OCI-LY7 (cell line): ENCODE results near the gene TNNT1. TPM values are rescaled to one million over a fixed set of nuclear protein-coding genes. Genes with fewer than 3 reads are reported as not detected.

Experiments
- BruUV-seq: library from RNA; stranded (reverse); fragments of 400-500 nt; replicated peaks from 2 replicates; lab custom pipeline; 2021; lab: Mats Ljungman, UMichigan
- CTCF ChIA-PET: fragments of 300-600 bp; sonication (Branson Sonifier 250); formaldehyde crosslinking; loops from one replicate; lab custom pipeline; 2022; ENCODE audit warnings: antibody characterized with exemption; ENCODE audit not compliant: unreplicated experiment; lab: Charles Lee
- POLR2A ChIA-PET: fragments of 300-600 bp; sonication (Branson Sonifier 250); formaldehyde crosslinking; loops from one replicate; lab custom pipeline; 2022; ENCODE audit warnings: antibody characterized with exemption; lab: Charles Lee
- DNase-seq: peaks from one replicate; pipeline ENCODE4 v3.0.0-alpha.2; 2015; ENCODE audit warnings: low spot score
- H2AFZ ChIP-seq: fragments of 200-600 bp; sonication (generic), shearing (Covaris generic); 2 replicates; pipeline ENCODE4 v1.6.1; 2014; ENCODE audit warnings: mild to moderate bottlenecking, antibody characterized with exemption, low read length, moderate library complexity
- H3K27ac ChIP-seq: fragments of 200-600 bp; sonication (generic); 2 replicates; pipeline ENCODE4 v1.5.1; 2014; ENCODE audit warnings: mixed run types, low read depth, mild to moderate bottlenecking, moderate library complexity, low read length, inconsistent platforms; ENCODE audit not compliant: poor library complexity, severe bottlenecking
- H3K36me3 ChIP-seq: fragments of 200-600 bp; sonication (generic); 2 replicates; pipeline ENCODE4 v1.6.1; 2014; ENCODE audit warnings: mild to moderate bottlenecking, antibody characterized with exemption, low read length, moderate library complexity, mixed read lengths; ENCODE audit not compliant: insufficient read depth
- H3K4me1 ChIP-seq: fragments of 200-600 bp; sonication (generic); 2 replicates; pipeline ENCODE4 v1.5.1; 2014; ENCODE audit warnings: mild to moderate bottlenecking, low read length; ENCODE audit not compliant: insufficient read depth, poor library complexity, severe bottlenecking
- H3K4me2 ChIP-seq: fragments of 200-600 bp; sonication (generic); 2 replicates; pipeline ENCODE4 v1.6.1; 2014; ENCODE audit warnings: mild to moderate bottlenecking, low read length
- H3K4me3 ChIP-seq: fragments of 200-600 bp; sonication (generic); 2 replicates; pipeline ENCODE4 v1.5.1; 2014; ENCODE audit warnings: mild to moderate bottlenecking, low read depth, low read length; ENCODE audit not compliant: poor library complexity, severe bottlenecking
- H3K79me2 ChIP-seq: fragments of 200-600 bp; sonication (generic); 2 replicates; pipeline ENCODE4 v1.6.1; 2016; ENCODE audit warnings: low read depth, mild to moderate bottlenecking, low read length, moderate library complexity, mixed read lengths; ENCODE audit not compliant: insufficient read depth
- H3K9me2 ChIP-seq: fragments of 200-600 bp; sonication (generic); 2 replicates; pipeline ENCODE4 v1.6.1; 2016; ENCODE audit warnings: mild to moderate bottlenecking, low read length, mixed read lengths; ENCODE audit not compliant: insufficient read depth
- H3K9me3 ChIP-seq: fragments of 200-600 bp; sonication (generic); 2 replicates; pipeline ENCODE4 v1.6.1; 2014; ENCODE audit warnings: mild to moderate bottlenecking, mixed run types, low read length, mixed read lengths
- H4K20me1 ChIP-seq: fragments of 200-600 bp; sonication (generic); 2 replicates; pipeline ENCODE4 v1.6.1; 2014; ENCODE audit warnings: mild to moderate bottlenecking, antibody characterized with exemption, low read length, moderate library complexity, mixed read lengths; ENCODE audit not compliant: insufficient read depth
- CTCF ChIP-seq: fragments of 200-600 bp; sonication (generic); conservative IDR thresholded peaks from 2 replicates; pipeline ENCODE4 v1.5.1; 2014; ENCODE audit warnings: mild to moderate bottlenecking, antibody characterized with exemption, low read length, moderate library complexity, mixed read lengths
- EZH2phosphoT487 ChIP-seq: fragments of 200-600 bp; sonication (generic); IDR thresholded peaks from 2 replicates; pipeline ENCODE4 v1.6.1; 2018; ENCODE audit warnings: low read depth, borderline replicate concordance, mild to moderate bottlenecking, mixed run types, antibody characterized with exemption, low read length, moderate library complexity, mixed read lengths
- intact Hi-C: fragments of 100-400 bp; cut with micrococcal nuclease; formaldehyde crosslinking; loops from one replicate; pipeline ENCODE4 v1.10.0; 2022; ENCODE audit not compliant: unreplicated experiment
- total RNA-seq, 2 experiments: library from RNA; depleted of rRNA in 1 of 2; stranded (reverse); fragments of >200 nt in 1 of 2; shearing (Covaris generic) in 1 of 2; gene quantifications; 2 replicates each; pipeline ENCODE4 v1.2.3, GENCODE V29; 2014 to 2022

Gene TNNT1
- total RNA-seq, 2 experiments from 2014 or later: 11.2 to 21.9 TPM

- Histone ChIP-seq H3K4me2 (peak overlapping the region; percentile 76), H3K4me1 (peaks cover 43% of the 10 kb centered on the region), H3K36me3 (0 out of 2 replicates have a peak, but pooled peaks cover under 1% of the 10 kb centered on the region), H3K27ac (no peak overlapping the region), H2AFZ (peak overlapping the region; percentile 76; the same call in 1 of the 2 replicates), H3K9me3 (no peaks in the 10 kb centered on the region), H3K79me2 (no peaks in the 10 kb centered on the region), H3K9me2 (no peaks in the 10 kb centered on the region), H3K4me3 (peak overlapping the region; percentile 65), H4K20me1 (no peaks in the 10 kb centered on the region)
- intact Hi-C loops: no loop called here
- no TSS peak for BruUV-seq
- CTCF ChIA-PET: no interaction called here
- peak; percentile 66 for DNase-seq
- POLR2A ChIA-PET: no interaction called here
- TF ChIP-seq CTCF: peak; percentile 85
- TF ChIP-seq EZH2phosphoT487: no peak
These were observed 2.8 kb downstream of the TNNT1 start for GRCh38 chr19:55146078-55146704.

GRCh38 chr19:55145232-55145631, 3.8 kb downstream of the TNNT1 start:
- no peak overlapping the region for H2AFZ ChIP-seq
- no peaks in the 10 kb centered on the region for H3K36me3 ChIP-seq
- no TSS peak for BruUV-seq
- POLR2A ChIA-PET: no interaction called here
- CTCF ChIA-PET: no interaction called here
- DNase-seq: no peak
- H3K4me3 ChIP-seq: no peak overlapping the region
- H3K79me2 ChIP-seq: no peaks in the 10 kb centered on the region
- no peaks in the 10 kb centered on the region for H3K9me3 ChIP-seq
- no peak overlapping the region for H3K27ac ChIP-seq
- peaks cover 44% of the 10 kb centered on the region for H3K4me1 ChIP-seq
- no peak for TF ChIP-seq CTCF
- no peak for TF ChIP-seq EZH2phosphoT487
- intact Hi-C loops: no loop called here
- peak overlapping the region; percentile 13; the same call in 1 of the 2 replicates for H3K4me2 ChIP-seq
- no peaks in the 10 kb centered on the region for H3K9me2 ChIP-seq
- no peaks in the 10 kb centered on the region for H4K20me1 ChIP-seq

GRCh38 chr19:55141696-55142095, 7.3 kb downstream of the TNNT1 start:
- Histone ChIP-seq H3K9me3 (no peaks in the 10 kb centered on the region), H2AFZ (no peak overlapping the region), H3K4me3 (no peak overlapping the region), H3K9me2 (no peaks in the 10 kb centered on the region), H3K27ac (no peak overlapping the region), H3K4me1 (peaks cover 23% of the 10 kb centered on the region), H3K79me2 (no peaks in the 10 kb centered on the region), H3K36me3 (no peaks in the 10 kb centered on the region), H4K20me1 (no peaks in the 10 kb centered on the region), H3K4me2 (peak overlapping the region; percentile 39)
- TF ChIP-seq CTCF (no peak), EZH2phosphoT487 (no peak)
- CTCF ChIA-PET: no interaction called here
- POLR2A ChIA-PET: no interaction called here
- intact Hi-C loops: loop anchor here (1.0 kb wide), 1 partner anchor 19 kb away; no protein-coding TSS in a partner anchor
- no peak for DNase-seq
- BruUV-seq: no TSS peak
